NCI-H2081 treated with DMSO at 0.1 percent for 48 hours (cell line): ENCODE results near the gene FLT3.
"Not testable (repeated sequence)": the region's sequence is repeated elsewhere in the genome, so short reads cannot be mapped to it uniquely, and the experiment has no call there.

Experiments used
- DNase-seq: peaks from one replicate; lab custom pipeline; 2025; lab: John Stamatoyannopoulos, UW

Gene FLT3

DNA sequence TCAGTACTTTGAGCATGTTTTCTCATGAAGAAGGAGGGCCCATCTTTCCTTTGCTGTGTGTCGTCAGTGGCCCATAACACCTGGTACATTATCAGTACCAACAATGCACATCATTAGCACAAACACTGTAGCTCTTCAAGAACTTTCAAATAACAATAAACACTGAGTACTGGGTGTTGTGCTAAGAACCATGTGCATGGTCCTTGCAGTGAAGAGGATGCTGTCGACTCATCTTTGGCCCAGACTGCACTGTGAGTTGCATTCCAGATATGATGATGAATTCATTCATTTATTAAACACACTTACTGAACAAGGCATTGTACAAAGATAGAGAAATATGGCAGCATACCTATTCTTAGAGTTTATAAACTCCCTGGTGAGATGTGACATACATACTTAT, 55.8 kb downstream of the FLT3 start:
- no peak for DNase-seq

DNA sequence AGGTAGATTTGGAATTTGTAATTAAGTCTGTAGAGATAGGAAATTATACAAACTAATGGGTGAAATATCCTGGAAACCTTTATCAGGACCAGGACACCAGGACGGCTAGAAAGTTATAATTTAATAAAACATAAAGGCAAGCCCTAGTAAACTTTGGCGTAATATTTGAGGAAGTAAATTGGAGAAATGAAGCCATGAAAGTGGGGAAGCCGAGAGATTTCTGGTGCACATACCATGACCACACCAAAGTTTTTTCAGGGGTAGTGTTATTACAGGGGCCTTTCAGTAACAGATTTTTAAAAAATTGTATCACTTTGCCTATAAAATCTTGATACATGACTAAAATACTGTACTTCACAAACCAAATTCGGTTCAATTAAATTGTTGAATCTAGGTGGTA, 57.2 kb downstream of the FLT3 start:
- DNase-seq = no peak

DNA sequence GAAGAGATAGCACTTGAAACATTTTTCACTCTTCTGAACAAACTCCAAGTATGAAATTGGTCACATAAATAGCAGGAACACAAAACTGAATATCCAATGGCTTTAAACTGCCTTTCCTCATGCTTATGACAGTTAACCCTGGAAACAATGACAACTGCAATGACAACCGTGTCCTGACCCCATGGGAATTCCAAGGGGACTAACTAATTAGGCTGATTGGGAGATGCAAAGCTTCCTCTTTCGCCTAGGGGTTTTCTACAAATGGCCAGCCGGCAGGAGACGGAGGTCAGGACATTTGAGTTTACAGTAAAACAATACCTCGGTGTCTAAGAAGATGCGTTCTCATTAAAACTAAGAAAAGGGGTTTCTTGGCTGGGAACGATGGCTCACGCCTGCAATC, 58.9 kb downstream of the FLT3 start:
- DNase-seq = no peak

DNA sequence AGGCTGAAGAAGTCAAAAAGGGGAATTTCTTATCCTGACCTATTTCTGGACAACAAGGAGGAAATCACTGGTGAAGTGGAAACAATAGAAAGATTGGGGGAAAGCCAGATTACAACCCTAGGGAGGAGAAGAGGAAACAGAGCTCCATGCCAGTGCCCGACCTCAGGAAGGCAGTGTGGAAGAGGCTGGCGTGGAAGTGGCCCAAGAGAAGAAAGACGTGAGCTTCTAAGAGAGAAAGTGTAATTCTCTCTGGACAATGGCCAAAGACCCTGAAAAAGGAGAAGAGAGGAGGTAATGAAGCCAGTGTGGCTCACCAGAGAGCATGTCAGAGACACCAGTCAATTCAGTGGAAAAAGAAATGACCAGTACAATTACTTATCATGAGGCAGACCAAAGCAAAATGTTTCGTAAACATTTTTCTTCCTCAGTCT, 59.3 kb downstream of the FLT3 start:
- DNase-seq = no peak

DNA sequence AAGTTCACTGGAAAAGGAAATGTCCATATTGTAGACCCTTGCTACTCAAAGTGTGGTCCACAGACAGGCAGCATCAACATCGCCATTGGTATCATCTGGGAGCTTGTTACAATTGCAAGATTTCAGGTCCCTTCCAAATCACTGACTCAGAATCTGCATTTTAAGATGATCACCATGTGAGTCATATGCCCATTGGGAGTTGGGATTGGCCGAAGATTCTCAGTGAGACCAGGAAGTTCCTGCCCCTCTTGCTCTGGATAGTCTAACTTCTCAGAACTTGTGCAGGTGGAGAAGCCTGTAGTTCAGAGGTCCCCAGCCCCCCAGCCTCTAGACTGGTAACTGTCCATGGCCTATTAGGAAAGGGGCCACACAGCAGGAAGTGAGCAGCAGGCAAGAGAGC, 63.0 kb downstream of the FLT3 start:
- DNase-seq = no peak

DNA sequence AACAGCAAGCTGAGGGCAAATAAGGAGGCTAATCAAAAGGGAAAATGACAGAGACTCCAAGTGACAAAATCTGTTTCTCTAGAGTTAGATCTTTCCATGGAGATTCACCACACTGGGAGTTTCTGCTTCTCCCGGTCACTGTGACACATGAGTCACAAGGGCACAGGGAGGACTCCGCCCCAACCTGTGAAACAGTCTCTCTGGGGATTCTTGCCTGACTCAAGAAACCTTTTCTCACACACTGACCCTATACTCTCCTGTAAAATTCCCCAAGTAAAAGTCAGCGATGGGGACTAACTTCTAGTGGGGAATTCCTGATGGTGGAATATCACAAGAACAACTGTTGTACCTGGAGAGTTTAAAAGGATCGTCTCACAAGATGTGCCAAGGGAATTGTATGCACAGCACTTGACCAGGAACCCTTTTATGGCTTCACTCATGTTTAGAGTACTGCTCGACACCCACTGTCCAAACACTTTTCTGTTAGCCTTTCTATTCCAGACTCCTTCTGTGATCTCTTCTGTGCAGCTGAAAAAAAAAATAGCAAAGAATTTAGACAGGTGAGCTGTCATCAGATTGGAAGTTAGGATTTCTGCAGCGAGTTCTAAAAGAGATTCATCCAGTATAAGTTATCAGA, 65.1 kb downstream of the FLT3 start:
- DNase-seq = no peak

DNA sequence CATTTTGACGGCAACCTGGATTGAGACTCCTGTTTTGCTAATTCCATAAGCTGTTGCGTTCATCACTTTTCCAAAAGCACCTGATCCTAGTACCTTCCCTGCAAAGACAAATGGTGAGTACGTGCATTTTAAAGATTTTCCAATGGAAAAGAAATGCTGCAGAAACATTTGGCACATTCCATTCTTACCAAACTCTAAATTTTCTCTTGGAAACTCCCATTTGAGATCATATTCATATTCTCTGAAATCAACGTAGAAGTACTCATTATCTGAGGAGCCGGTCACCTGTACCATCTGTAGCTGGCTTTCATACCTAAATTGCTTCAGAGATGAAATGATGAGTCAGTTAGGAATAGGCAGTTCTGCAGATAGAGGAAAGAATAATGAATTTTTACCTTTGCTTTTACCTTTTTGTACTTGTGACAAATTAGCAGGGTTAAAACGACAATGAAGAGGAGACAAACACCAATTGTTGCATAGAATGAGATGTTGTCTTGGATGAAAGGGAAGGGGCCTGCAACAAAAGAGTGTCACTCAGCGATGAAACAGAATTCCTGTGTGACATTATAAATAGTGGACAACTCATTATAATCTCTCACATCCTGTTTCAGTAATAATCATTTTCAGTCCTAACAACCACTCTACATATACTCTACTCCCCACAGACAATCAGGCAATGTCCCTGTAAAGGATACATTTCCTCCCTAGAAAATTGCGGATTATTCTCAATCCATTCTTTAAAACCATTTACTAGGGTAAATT, 66.3 kb downstream of the FLT3 start:
- no peak for DNase-seq

DNA sequence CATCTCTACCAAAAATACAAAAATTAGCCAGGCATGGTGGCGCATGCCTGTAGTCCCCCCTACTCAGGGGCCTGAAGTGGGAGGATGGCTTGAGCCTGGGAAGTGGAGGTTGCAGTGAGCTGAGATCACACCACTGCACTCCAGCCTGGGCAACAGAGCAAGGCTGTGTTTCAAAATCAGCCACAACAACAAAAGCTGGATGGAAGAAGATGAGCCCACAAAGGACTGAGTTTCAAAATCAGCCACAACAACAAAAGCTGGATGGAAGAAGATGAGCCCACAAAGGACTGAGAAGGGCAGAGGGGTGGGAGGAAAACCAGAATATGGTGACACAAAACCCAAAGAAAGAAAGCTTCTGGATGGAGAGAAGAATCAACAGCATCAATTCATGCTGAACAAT, 67.9 kb downstream of the FLT3 start:
- DNase-seq = not testable (repeated sequence)

DNA sequence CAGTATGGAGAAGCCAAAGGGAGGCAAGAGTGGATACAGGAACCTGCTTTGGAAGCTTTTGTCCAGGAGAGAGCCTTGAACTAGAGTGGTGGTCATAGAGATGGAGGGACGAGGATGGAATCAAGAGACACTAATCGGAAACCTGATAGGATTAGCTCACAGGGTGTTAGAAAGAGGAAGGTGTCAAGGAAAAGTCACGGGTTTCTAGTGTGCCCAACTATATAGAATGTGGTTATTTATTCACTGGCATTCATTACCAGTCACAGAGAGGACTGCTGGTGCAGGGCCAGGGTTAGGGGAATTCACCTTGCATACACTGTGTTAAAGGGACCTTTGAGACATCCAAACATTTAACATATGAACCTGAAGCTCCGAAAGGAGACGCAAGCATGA, 68.5 kb downstream of the FLT3 start:
- no peak for DNase-seq

DNA sequence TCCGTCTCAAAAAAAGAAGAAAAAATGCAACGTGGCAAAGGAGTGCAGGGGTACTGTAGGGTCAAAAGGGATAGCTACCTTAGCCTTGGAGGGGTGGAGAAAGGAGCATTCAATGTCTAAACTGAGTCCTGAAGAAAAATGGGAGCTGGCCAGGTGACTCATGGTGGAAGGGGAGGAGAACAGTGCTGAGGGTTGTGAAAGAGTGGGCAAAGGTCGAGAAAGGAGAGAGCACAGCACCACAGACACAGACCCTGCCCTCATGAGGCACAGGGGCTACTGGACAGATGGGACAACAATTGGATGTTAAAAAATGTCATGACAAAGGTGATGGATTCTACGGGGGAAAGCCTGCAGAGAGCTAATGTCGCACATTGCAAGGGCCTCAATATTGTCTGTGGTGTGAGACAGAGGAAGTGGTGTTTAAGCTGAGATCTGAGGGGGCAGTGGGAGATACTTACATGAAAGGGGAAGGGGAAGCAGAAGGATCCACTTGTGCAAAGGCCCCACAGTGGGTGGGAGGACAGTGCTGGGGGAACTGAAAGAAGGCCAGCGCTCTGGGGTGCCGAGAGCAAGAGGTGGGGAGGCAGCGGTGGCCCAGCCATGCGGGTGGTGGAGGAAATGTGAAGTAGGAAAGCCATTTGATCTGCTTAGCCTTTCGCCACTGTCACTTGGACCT, 69.0 kb downstream of the FLT3 start:
- no peak for DNase-seq

DNA sequence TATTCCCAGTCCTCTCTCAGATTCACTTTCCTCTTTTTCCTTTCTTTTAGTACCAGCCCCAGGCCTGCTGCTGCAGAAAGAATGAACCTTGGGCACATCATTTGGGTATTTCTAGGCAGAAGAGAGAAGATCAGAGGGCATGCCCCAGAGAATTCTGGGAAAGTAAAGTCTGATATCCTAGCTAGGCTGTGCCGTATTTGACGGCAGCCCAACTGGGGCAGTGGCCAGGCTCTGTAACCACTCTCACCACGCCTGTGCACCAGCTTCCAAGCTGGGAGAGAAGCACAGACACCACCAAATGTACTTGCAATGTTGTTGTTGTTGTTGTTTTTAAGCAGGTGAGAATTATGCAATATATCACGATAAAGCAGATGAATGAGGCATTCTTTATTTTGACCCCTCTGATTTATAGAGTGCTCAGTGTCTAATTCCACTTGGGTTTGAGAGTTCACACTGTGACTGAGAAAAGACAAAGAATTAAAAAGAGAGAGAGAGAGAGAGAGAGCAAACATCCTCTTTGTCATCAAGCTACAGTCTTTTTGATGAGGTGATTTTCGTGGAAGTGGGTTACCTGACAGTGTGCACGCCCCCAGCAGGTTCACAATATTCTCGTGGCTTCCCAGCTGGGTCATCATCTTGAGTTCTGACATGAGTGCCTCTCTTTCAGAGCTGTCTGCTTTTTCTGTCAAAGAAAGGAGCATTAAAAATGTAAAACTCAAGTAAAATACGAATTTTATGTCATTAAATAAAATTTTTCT, 72.6 kb downstream of the FLT3 start:
- no peak for DNase-seq

DNA sequence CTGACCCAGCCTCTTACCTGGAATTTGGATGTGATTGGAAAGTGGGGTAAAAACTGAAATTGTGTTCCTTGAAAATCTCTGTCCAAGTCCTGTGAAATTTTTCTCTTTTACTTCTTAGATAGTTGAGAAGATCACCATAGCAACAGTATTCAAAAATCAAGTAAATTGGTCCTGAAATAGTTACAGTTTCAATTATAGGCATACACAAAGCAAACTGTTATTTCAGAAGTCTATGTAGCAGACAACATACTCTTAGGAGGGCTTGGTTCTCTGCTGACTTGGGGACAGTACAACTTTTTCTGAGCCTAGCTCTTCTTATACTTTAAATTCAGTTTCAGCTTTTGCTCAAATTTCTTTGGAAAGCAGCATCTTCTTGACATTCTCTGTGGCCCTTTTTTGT, 73.3 kb downstream of the FLT3 start:
- DNase-seq = no peak

DNA sequence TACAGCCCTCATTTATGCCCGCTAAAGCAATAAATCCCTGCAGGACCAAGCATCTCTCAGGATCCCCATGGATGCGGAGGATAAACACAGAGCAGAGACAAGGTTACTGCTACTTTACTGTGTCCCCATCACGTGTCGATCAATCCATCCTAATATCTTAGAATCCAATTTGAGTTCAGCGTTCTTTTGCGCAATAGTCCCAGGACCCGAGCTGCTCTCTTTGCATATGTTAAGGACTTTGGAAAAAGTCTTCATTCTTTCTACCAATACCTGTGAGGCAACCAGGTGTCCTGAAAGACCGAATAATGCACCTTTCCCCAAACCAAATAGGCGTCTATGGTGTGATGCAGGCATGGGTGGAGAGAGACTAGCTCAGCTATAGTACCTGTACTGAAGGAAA, 73.9 kb downstream of the FLT3 start:
- no peak for DNase-seq

DNA sequence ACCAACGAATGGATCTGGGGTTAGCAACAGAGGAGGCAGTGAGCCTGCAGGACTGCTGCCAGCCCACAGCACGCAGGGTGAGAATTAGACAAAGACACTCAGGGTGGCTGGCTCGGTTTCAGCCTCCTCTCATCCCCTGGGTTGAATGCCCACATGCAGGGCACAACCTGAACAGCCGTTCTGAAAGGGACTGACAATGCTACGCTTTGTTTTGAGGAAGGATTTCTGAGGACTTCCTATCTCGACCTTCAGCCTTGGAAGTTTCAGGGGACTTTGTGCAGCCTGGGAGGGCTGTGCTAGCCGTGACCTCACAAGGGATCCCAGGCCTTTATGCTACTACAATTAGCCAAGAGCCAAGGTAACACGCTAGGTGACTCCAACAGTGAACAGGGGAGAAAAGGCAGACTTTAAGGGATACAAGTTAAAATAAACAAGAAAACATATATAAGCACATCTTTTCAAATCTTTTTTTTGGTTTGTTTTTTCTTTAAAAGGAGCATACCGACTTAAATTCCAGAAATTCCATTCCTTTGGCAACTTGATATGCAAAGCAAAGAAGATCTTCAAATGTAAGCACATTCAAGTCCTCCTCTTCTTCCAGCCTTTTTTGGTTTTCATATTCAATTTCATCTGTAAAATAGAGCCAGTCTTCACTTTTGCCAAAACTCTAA, 77.4 kb downstream of the FLT3 start:
- no peak for DNase-seq

DNA sequence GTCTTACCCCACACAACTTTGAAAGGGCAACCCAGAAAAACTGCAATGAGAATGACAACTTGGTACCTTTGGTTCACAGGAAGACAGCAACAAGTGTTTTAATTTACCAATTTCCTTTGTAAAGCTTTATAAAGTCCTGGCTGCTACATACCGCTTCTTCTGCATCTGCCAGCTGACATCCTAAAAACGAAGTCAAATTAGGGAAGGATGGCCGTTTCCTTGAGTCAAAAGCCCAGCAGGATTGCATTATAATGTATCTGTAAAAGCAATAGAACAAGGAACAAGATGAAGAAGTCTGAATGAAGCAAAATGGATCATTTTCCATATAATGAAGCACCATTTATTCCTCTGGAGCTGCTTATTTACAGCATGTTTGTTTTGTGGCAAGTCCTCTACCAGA, 86.1 kb downstream of the FLT3 start:
- no peak for DNase-seq

DNA sequence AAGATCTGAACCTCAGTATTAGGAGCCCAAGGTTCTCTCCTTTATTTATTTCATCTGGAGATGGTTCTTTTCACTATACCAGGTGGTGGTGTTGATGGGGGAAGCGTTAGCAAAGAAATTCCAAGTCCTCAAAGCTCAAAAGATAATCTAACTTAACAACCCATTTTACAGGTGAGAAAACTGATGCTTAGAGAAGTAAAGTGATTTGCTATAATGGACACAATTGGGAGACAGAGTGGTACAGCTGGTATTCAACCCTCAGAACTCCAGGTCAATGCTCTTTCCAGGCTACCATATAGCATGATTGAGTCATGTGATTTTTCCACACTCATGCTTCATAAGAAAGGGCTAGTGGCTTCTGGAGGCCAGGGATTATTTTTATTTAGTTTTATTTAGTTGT, 86.9 kb downstream of the FLT3 start:
- DNase-seq = no peak

DNA sequence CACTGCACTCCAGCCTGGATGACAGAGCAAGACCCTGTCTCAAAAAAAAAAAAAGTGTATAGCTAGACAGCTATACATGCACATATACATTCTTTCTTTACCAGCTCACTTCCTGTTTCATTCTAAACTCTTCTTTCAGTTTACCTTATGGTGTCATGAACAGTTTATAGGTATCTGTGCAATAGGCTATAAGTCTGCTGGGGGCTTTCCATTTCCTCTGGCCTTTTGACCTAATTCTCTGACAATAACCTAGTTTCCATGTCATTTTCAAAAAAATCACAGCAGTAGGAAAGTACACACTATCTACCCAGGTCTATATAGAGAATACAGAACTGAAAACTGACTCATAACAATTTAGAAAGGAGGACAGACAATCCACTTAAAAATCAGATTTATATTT, 87.5 kb downstream of the FLT3 start:
- no peak for DNase-seq

DNA sequence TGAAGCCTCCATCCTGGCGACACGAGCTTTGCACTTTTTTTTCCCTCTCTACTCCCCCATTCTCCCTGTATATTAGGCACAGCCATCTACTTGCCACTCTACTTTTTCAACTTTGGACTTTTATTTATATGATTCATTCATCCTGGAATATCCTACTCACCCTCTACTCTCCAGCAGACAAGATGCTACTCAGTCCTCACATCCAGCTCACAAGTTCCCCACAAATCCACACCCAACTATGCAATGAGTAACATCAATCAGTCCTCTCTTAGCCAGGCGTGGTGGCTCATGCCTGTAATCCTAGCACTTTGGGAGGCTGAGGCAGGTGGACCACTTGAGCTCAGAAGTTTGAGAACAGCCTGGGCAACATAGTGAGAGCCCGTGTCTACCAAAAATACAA, 88.0 kb downstream of the FLT3 start:
- DNase-seq = no peak

DNA sequence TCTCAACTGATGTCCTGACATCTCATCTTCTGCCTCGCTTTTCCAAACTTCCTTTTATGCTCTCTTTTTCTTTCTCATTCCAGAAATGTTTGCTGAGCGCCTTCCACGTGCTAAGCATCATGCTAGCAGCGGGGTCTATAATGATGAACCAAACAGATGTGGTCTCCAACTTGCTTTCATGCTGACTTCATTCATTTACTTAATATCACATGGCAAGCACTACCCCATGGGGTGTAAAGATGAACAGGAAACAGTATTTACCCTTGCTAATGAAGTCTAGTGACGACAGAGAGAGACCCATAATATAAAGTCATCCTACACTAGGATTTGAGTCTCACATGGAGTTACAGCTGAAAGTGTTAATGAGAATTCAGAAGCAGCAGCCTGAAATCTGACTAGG, 90.3 kb downstream of the FLT3 start:
- no peak for DNase-seq

DNA sequence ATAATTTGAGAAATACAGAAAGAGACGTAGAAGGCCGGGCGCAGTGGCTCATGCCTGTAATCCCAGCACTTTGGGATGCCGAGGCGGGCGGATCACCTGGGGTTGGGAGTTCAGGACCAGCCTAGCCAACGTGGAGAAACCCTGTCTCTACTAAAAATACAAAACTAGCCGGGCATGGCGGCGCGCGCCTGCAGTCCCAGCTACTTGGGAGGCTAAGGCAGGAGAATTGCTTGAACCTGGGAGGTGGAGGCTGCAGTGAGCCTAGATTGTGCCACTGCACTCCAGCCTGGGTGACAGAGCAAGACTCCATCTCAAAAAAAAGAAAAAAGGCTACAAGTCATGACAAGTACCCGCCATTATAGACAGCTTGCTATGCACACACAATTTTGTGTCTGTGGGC, 95.4 kb downstream of the FLT3 start:
- not testable (repeated sequence) for DNase-seq

DNA sequence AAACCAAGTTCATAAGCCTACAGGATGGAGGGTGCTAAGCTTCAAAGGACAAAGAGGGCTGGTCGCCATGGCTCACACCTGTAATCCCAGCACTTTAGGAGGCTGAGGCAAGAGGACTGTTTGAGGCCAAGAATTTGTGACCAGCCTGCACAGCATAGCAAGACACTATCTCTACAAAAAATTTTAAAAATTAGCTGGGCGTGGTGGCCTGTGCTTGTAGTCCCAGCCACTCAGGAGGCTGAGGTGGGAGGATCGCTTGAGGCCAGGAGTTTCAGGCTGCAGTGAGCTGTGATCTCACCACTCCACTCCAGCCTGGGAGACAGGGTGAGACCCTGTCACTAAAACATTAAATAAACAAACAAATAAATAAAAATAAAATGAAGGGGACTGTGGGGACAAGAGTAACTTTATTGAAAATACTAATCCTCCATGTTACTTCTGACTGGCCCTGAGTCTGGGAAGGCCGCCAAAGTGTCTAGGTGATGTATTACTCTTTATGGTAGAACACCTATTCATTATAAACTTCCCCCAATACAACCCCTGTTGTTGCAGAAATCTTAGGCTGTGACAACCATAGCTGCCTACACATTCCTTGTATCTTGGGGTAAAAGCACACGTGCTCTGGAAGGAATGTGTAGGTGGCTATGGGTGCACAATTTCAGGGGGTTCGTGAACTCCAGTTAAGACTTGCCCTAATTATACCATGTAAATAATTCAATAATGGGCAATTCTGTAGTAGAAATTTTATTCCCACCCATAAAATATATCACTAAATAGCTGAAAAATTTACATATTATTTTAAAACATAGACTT, 97.3 kb downstream of the FLT3 start:
- DNase-seq = no peak
